NCI-H2227 (cell line): ENCODE data around the gene GGACT.
A peak's percentile ranks its signal among the peaks of the same experiment; 100 is the strongest.

Source experiments
- DNase-seq: peaks from one replicate; lab custom pipeline; 2025; ENCODE audit not compliant: unreplicated experiment; lab: John Stamatoyannopoulos, UW

The GGACT gene

DNA sequence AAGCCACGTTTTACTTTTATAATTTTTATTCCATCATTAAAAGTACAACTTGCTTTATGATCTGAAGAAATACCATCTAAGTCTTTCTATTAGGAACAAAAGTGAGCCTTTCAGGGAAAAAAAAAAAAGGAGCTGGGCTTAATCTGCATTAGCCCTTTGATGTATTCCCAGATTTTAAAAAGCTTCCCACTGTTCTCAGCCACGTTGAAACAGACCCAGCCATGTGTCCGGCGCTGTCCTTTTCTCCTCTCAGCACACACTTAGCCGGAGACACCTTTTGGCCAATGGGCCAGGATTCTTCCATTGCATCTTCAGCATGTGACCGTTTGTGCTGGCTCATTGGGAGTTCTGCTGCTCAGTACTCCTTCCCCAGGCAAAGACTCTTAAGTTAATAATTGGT, 105.5 kb downstream of the GGACT start:
- peak; percentile 24 for DNase-seq

DNA sequence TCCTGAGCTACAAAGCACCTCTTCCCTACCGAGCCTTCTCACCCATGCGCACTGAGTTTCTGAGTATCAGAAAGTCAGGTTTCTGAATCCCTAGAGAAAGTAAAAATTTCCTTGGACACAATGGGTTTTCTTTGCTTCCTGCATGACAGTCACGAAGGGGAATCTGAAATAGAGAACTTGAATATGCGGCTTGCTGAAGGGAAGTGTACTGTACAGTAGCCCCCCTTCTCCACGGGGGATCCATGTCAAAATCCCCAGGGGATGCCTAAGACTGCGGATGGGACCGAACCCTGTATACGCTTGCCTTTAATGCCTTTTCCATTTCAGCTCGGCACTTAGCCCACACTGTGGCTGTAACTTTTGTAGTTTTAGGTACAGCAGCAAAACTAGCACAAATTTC, 107.9 kb downstream of the GGACT start:
- no peak for DNase-seq
